Measurements from ENCODE around the gene DDRGK1.

GRCh38 chr20:3209257-3209945, 4.9 kb upstream of the DDRGK1 start, which contains the start of gene ITPA:
- TF ChIP-seq CTCF (IDR thresholded peaks at IDR 0.05), result no peak
- TF ChIP-seq POLR2A (IDR thresholded peaks at IDR 0.05), result no peak

All from uterus (tissue), 2 donors.